Activated CD4-positive, CD25-positive, alpha-beta regulatory T cell treated with anti-CD3 and anti-CD28 coated beads, Interleukin-2, amount 50 U/mL, for 16 hours (primary cell): ENCODE measurements around the gene FAM222B.
"Not testable (repeated sequence)": the region's sequence is repeated elsewhere in the genome, so short reads cannot be mapped to it uniquely, and the experiment has no call there.

ENCODE experiments used
- DNase-seq: peaks from one replicate; pipeline ENCODE4 v3.0.0-alpha.2; 2020; ENCODE audit warnings: low read depth, low spot score

Gene FAM222B

DNA sequence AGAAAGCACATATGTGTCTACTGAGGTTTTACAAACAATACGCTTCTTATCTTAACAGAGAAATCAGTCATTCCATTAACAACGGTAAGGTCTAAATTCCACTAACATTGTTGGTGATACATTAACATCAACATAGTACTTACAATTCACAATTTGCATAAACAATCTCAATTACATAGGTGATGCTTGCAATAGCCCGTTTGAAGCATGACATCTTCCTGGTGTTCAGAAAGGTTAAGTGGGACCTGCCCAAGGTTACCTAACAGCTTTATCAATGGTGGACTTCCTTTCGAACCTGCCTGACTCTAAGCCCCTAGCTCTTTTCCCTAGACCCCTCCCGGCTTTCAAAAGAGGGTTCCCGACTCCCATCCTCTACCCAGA lies 699 bp downstream of the FAM222B start:
- DNase-seq, result no peak

DNA sequence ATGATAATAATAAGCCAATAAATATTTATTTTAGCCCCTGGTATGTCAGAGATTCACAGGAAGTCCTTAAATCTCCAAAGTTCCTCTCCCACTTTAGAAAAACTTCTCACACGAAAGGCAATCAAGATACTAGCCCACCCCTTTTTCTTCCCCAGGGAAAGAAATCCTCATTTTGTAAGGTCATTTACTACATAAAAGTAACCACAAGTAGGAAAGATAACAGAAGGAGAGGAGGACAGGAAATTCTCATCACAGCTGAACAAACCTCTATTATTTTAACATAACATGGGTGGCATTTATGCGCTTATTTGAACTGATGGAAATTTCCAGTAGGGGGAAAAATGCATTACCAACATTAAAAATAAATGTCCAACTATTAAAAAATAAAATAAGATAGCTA lies 3.4 kb downstream of the FAM222B start:
- DNase-seq, result no peak

DNA sequence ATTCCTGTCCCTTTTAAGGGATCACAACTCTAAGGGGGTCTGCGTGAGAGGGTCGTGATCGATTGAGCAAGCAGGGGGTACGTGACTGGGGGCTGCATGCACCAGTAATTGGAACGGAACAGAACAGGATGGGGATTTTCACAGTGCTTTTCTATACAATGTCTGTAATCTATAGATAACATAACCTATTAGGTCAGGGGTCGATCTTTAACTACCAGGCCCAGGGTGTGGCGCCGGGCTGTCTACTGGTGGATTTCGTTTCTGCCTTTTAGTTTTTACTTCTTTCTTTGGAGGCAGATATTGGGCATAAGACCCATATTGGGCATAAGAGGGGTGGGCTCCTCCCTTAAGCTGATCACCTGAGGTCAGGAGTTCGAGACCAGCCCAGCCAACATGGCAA lies 6.0 kb downstream of the FAM222B start:
- not testable (repeated sequence) for DNase-seq

DNA sequence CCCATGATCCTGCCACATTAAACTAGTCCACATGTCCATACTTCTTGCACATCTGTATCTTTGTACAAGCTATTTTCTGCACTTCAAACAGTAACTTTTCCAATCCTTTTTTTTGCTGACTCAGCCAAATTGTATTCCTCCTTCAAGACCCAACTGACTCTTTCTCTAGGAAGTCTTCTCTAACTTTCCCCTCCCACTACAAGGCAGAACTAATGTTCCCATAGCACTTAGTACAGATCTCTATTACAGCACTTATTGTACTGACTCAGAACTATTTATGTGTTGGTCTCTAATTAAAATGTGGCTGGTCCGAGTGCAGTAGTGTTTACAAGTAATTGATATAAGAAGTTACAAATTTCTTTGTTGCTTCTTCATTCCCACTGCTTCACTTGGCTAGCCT lies 8.2 kb downstream of the FAM222B start:
- no peak for DNase-seq

GRCh38 chr17:28828294-28829040 lies 14.1 kb downstream of the FAM222B start:
- DNase-seq, result no peak

GRCh38 chr17:28827672-28828071 lies 14.9 kb downstream of the FAM222B start:
- no peak for DNase-seq

DNA sequence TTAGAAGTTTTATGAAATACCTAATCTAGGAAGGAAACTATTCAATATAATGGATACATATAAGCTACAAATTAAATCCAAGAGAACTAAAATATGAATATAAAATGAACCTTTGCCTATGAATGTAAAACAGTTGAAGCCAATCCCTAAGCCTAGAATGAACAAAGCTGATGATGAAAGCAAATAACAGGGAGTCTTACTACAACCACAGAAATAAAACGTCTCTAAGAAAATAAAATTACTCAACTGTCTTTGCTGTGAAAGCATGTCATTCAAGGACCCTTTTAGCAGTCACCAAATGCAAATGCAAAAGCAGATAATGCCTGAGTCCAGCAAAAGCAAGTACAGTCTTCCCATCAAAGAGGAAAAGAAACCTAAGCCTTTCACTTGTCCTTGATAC lies 23.0 kb downstream of the FAM222B start:
- no peak for DNase-seq

DNA sequence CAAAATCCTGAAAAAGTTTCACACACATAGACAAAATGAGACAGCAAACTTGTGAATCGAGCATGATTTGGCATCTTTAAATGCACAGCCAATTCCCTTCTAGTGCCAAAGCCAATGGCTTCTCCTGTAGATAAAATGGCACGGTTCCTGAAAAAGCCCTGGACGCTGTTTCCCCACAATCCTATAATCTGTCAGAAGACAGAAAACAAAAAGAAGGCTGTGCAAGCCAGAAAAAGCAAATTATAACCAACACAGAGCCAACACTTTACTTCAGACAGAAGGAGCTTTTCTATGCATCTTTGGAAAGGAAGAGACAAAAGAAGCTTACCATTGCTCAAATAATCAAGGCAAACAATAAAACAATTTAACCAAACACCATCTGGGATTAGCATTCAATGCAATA lies 23.8 kb downstream of the FAM222B start:
- DNase-seq, result no peak

DNA sequence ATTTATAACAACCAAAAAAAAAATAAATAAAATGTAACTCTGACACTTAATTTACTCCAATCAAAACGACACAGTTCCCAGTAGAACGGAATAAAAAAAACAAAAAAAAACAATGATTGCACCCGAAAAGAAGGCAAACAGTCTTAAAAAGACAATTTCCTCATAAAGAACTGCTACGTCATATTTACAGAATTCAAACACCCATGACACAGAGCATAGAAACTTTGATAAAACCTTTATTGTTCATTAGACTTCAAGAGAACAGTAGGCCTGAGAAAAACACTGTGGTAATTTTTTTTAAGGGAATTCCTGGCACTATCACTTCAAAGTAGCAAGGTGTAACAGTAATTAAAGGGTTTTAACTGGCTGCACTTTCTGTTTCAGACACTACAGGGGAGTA lies 26.1 kb downstream of the FAM222B start:
- DNase-seq, result no peak

GRCh38 chr17:28812748-28813377 lies 29.7 kb downstream of the FAM222B start:
- DNase-seq, result no peak

GRCh38 chr17:28812091-28812747 lies 30.4 kb downstream of the FAM222B start:
- peak; percentile 94 for DNase-seq

DNA sequence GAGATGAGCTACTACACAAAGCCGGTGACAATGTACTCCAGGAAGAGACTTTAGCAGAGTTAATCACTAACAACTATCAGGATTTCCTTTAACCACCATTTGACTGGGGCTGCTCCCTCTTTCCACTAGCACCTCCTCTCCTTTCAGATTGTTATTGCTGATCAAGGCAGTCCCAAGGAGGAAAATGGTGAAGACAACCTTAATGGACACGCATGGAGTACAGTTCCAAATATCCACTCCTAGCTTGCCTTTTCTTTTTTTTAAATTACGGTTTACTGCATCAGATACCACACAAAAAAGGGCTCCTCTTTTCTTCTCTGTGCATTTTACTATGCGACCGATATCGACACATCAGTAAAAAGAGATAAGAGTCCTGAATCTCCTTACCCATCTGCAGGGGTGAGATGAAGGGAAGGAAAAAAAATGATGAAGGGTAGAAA lies 30.9 kb downstream of the FAM222B start:
- no peak for DNase-seq

DNA sequence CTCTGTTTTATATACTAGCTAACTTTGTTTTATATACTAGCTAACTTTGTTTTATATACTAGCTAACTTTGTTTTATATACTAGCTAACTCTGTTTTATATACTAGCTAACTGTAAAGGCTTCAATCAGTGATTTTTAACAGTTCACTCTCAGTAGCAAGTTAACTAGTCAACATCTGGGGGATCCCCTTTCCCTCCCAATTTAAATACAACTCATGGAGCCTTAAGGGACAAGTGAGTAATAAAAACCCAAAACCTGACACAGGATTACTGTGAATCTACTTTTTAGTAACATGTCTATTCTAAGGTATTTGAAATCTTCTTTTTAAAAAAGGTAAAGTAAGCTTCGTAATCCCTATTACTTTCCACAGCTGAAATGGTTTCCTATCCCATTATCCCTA lies 32.2 kb downstream of the FAM222B start:
- no peak for DNase-seq

DNA sequence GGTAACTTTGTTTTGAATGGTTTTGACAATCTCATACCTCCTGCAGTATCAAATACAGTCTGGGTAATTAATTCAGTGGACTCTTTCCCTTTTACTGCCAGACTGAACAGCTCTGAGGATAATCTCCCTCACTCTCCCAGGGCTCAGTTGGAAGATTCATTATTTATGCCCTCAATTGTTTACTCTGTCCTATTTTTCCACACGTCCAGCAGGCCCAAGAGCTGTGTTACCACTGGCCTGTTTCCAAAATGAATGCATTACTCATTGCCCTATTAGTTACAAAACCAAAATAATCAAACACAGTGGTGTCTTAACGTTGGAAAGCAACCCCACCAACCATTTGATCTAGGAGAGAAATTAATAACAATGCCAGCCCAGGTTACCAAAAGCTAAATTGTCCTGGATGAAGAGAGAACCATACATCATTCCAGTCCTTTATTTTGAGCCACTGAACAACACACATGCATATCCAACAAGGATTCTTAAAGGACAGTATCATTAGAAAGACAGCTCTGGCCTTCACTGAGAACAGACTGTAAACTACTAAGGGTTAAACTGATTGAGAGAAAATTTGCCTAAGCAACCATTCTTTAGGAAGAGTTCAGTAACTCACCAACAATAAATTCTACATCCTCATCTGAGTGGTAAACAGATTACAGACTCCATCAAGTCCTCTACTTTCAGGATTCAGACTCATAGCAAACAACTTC lies 34.5 kb downstream of the FAM222B start:
- DNase-seq, result no peak

DNA sequence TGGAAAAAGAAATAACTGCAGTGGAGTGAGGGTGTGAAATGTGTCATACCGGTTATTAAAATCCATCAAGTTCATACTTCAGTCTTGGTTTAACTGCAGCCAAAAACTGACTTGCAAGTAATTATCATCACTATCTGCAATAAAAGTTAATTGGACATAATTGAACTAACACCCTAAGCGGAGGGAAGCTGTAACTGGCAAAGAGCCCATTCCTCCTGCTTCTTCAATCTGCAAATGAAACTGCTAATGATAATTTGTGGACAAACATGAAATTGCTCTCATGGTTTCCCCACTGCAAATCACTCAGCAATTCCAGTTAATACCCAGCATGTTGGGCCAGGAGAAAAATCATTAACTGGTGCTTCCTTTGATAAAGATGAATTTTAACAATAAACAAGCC lies 46.5 kb downstream of the FAM222B start:
- no peak for DNase-seq

- DNase-seq, result not testable (repeated sequence)
These were observed 47.6 kb downstream of the FAM222B start for GRCh38 chr17:28794846-28795441.

- DNase-seq, result no peak
These were observed 49.5 kb downstream of the FAM222B start for GRCh38 chr17:28792877-28793661.

GRCh38 chr17:28788100-28788499 lies 54.5 kb downstream of the FAM222B start:
- no peak for DNase-seq

DNA sequence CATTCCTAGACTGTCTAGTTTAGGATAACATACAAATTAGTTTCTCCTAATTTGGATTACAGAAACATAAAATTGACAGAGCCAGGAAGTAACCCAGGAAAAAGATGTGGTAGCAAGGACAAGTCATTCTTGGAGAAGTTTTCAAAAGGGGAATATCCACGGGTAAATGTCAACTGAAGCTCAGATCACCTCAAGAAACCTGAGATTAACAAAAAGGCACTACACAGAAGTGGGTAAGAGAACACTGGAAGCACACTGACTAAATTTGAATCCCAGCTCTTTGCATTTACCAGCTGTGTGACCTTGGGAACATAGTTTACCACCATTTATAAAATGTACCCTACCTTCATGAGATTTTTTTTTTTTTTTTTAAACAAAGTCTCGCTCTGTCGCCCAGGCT lies 59.4 kb downstream of the FAM222B start:
- DNase-seq, result no peak

- not testable (repeated sequence) for DNase-seq
These were observed 63.0 kb downstream of the FAM222B start for GRCh38 chr17:28779601-28780000.

DNA sequence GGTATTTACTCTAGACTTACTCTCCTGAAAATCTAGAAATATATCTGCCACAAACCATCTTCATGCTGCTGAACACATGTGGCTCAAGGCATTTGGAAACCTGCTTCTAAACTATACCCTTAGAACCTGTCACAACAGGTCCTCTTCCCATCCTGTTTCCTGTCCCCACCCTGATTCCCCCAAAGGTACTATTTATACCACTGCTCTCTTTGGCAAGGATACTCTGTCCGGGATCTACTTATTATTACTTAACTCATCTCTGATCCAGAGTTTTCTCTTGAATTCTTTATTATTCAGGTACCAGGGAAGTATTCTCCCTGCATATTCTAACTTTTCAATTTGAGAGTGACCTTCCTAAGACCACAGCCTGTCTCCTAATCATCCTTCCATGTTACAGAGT lies 65.4 kb downstream of the FAM222B start:
- DNase-seq, result no peak
